SK-N-SH (cell line): ENCODE data around the gene HECTD2. TPM values are rescaled to one million over a fixed set of nuclear protein-coding genes. Genes with fewer than 3 reads are reported as not detected.

Experiments
- CTCF ChIA-PET: fragments of 300-600, 350-600 bp; formaldehyde crosslinking; extraction: SDS; loops from one replicate; lab custom pipeline; 2021; lab: Yijun Ruan, JAX
- POLR2A ChIA-PET: fragments of 350-600 bp; sonication (Branson Sonifier 250); formaldehyde crosslinking; extraction: SDS; loops from one replicate; lab custom pipeline; 2020; ENCODE audit warnings: antibody characterized with exemption, inconsistent platforms; lab: Yijun Ruan, JAX
- DNase-seq: peaks from one replicate; pipeline ENCODE4 v3.0.0; 2012
- H2AFZ ChIP-seq: fragments of 200-600 bp; sonication (generic); 2 replicates; pipeline ENCODE4 v1.8.1; 2016; ENCODE audit warnings: antibody characterized with exemption, mild to moderate bottlenecking, low read depth
- H3F3A ChIP-seq: fragments of 200-600 bp; sonication (generic); replicated peaks from 2 replicates; pipeline ENCODE3; 2016; ENCODE audit warnings: antibody characterized with exemption, mild to moderate bottlenecking; ENCODE audit not compliant: insufficient read depth
- H3K27ac ChIP-seq, 2 experiments: fragments of 200-500 bp in 1 of 2; fragments of 200-600 bp in 1 of 2; sonication (Bioruptor generic) in 1 of 2; sonication (generic), shearing (Covaris generic) in 1 of 2; 2 replicates each; pipeline versions ENCODE4 v1.5.1 to v1.6.1; 2014 to 2016; ENCODE audit warnings: low read depth in 2 of 2, inconsistent platforms in 1 of 2, low read length in 1 of 2, mild to moderate bottlenecking in 1 of 2, mixed read lengths in 1 of 2
- H3K27me3 ChIP-seq: fragments of 200-600 bp; sonication (generic), shearing (Covaris generic); 2 replicates; pipeline ENCODE4 v1.6.1; 2016; ENCODE audit warnings: mixed run types; ENCODE audit not compliant: insufficient read depth
- H3K36me3 ChIP-seq, 2 experiments: fragments of 200-500 bp in 1 of 2; fragments of 200-600 bp in 1 of 2; sonication (Bioruptor generic) in 1 of 2; sonication (generic) in 1 of 2; replicated peaks in 1 of 2; 2 replicates each; pipeline versions ENCODE3 to v1.5.1; 2014 to 2016; ENCODE audit warnings: low read length in 1 of 2, mild to moderate bottlenecking in 1 of 2; ENCODE audit not compliant: insufficient read depth in 2 of 2, control insufficient read depth in 1 of 2
- H3K4me1 ChIP-seq, 2 experiments: fragments of 200-500 bp in 1 of 2; fragments of 200-600 bp in 1 of 2; sonication (Bioruptor generic) in 1 of 2; sonication (generic), shearing (Covaris generic) in 1 of 2; 2 replicates each; pipeline versions ENCODE4 v1.5.1 to v1.6.1; 2014 to 2016; ENCODE audit warnings: low read depth in 1 of 2, low read length in 1 of 2, mixed run types in 1 of 2; ENCODE audit not compliant: insufficient read depth in 2 of 2, control insufficient read depth in 1 of 2
- H3K4me2 ChIP-seq: fragments of 200-600 bp; sonication (generic), shearing (Covaris generic); 2 replicates; pipeline ENCODE4 v1.6.1; 2017; ENCODE audit warnings: mixed run types
- H3K4me3 ChIP-seq, 2 experiments: fragments of 200-500 bp in 1 of 2; fragments of 200-600 bp in 1 of 2; sonication (Bioruptor generic) in 1 of 2; sonication (generic), shearing (Covaris generic) in 1 of 2; 2 replicates each; pipeline versions ENCODE4 v1.5.1 to v1.8.1; 2014 to 2016; ENCODE audit warnings: low read depth in 2 of 2, inconsistent platforms in 1 of 2, low read length in 1 of 2, mild to moderate bottlenecking in 1 of 2, mixed read lengths in 1 of 2, moderate library complexity in 1 of 2
- H3K79me2 ChIP-seq: fragments of 200-600 bp; sonication (generic); 2 replicates; pipeline ENCODE4 v1.8.1; 2017; ENCODE audit warnings: mild to moderate bottlenecking; ENCODE audit not compliant: insufficient read depth
- H3K9ac ChIP-seq: fragments of 200-600 bp; sonication (generic); 2 replicates; pipeline ENCODE4 v1.6.1; 2017; ENCODE audit warnings: mixed run types
- H3K9me2 ChIP-seq: fragments of 200-600 bp; sonication (generic); 2 replicates; pipeline ENCODE4 v1.6.1; 2017; ENCODE audit warnings: mixed run types
- H3K9me3 ChIP-seq: fragments of 200-600 bp; sonication (generic); 2 replicates; pipeline ENCODE4 v1.6.1; 2017; ENCODE audit warnings: mixed run types, mild to moderate bottlenecking, moderate library complexity
- H4K20me1 ChIP-seq: fragments of 200-600 bp; sonication (generic); 2 replicates; pipeline ENCODE4 v1.6.1; 2017; ENCODE audit warnings: mild to moderate bottlenecking, mixed run types; ENCODE audit not compliant: insufficient read depth
- CTCF ChIP-seq: fragments of 200-600 bp; sonication (generic); IDR thresholded peaks from 2 replicates; pipeline ENCODE4 v1.6.1; 2017; ENCODE audit warnings: antibody characterized with exemption, mild to moderate bottlenecking, moderate library complexity
- ELF1 ChIP-seq: IDR thresholded peaks from 2 replicates; pipeline ENCODE4 v1.4.0; 2012
- FOSL2 ChIP-seq: IDR thresholded peaks from 2 replicates; pipeline ENCODE4 v1.4.0; 2012; ENCODE audit warnings: low read depth, mild to moderate bottlenecking, moderate library complexity, borderline replicate concordance
- GATA2 ChIP-seq: sonication (generic); formaldehyde crosslinking; IDR thresholded peaks from 2 replicates; pipeline ENCODE4 v1.5.0; 2020; ENCODE audit warnings: mild to moderate bottlenecking, missing genetic modification reagents
- JUND ChIP-seq: IDR thresholded peaks from 2 replicates; pipeline ENCODE4 v1.4.0; 2012
- MEF2A ChIP-seq: IDR thresholded peaks from 2 replicates; pipeline ENCODE4 v1.4.0; 2012; ENCODE audit warnings: low read depth, borderline replicate concordance
- NFIC ChIP-seq: IDR thresholded peaks from 2 replicates; pipeline ENCODE4 v1.4.0; 2012; ENCODE audit warnings: borderline replicate concordance
- NRF1 ChIP-seq: IDR thresholded peaks from 2 replicates; pipeline ENCODE4 v1.6.1; 2012; ENCODE audit warnings: low read depth, mild to moderate bottlenecking, low read length
- PBX3 ChIP-seq: IDR thresholded peaks from 2 replicates; pipeline ENCODE4; 2012
- POLR2AphosphoS5 ChIP-seq: IDR thresholded peaks from 2 replicates; pipeline ENCODE4 v1.6.1; 2012; ENCODE audit warnings: low read depth, low read length
- RXRA ChIP-seq: IDR thresholded peaks from 2 replicates; pipeline ENCODE4 v1.4.0; 2012; ENCODE audit warnings: low read depth, mild to moderate bottlenecking, borderline replicate concordance
- TCF12 ChIP-seq: IDR thresholded peaks from 2 replicates; pipeline ENCODE4 v1.4.0; 2012
- TEAD4 ChIP-seq: IDR thresholded peaks from 2 replicates; pipeline ENCODE4 v1.4.0; 2012; ENCODE audit warnings: mild to moderate bottlenecking, borderline replicate concordance; ENCODE audit not compliant: insufficient read depth
- USF2 ChIP-seq: fragments of 150-350 bp; IDR thresholded peaks from 2 replicates; pipeline ENCODE4 v1.6.1; 2017; ENCODE audit warnings: antibody characterized with exemption, low read length, low read depth, borderline replicate concordance
- YY1 ChIP-seq: IDR thresholded peaks from 2 replicates; pipeline ENCODE4 v1.4.0; 2012; ENCODE audit warnings: low read depth, mild to moderate bottlenecking
- WGBS: methylation state at CpG from one replicate; pipeline ENCODE4 v1.1.6; 2017; ENCODE audit warnings: low lambda C conversion rate; 5-methylcytosine and 5-hydroxymethylcytosine counted together
- polyA plus RNA-seq, 3 experiments: library from polyadenylated mRNA; depleted of rRNA; stranded (reverse); fragments of >200 nt; gene quantifications; 2 replicates each; pipeline ENCODE4 v1.2.3, GENCODE V29; 2012

The HECTD2 gene
- polyA plus RNA-seq, 1 of the 3 experiments (the other 2 are of a cell fraction) = 4.1 TPM

GRCh38 chr10:91493313-91493712 lies 83.2 kb downstream of the HECTD2 start (continued):
- TF ChIP-seq USF2 (no peak), JUND (no peak), YY1 (no peak), GATA2 (CRISPR knock-in tag) (peak; percentile 17; the same call in 1 of the 2 replicates)
- TF ChIP-seq, all 33 proteins: peak for 4

- peak; percentile 12; the same call in 1 of the 2 replicates for TF ChIP-seq FOSL2
- peak; percentile 77 for TF ChIP-seq TCF12
- TF ChIP-seq POLR2AphosphoS5 = no peak
- TF ChIP-seq CTCF = no peak
- no peak for TF ChIP-seq NRF1
- no peak for TF ChIP-seq GATA2 (CRISPR knock-in tag)
- no peak for TF ChIP-seq RXRA
- TF ChIP-seq JUND = peak; percentile 45
- peak; percentile 39; the same call in 1 of the 2 replicates for TF ChIP-seq PBX3
- H2AFZ ChIP-seq = no peak overlapping the region
- H3K36me3 ChIP-seq = peaks cover 18 to 22% of the 10 kb centered on the region in 2 experiments
- peak overlapping the region; percentile 39 to 55; a peak in 2 of 4 replicates for H3K27ac ChIP-seq
- H3K4me3 ChIP-seq = no peak overlapping the region
- POLR2A ChIA-PET = no interaction called here
- peak overlapping the region; percentile 13; the same call in 1 of the 2 replicates for H3K4me2 ChIP-seq
- CTCF ChIA-PET = interaction anchor here (1.2 to 6.2 kb wide), 4 partner anchors 28 to 139 kb away, joined by 3 to 114 read pairs (median 4); partner anchors contain the start of gene PPP1R3C
- DNase-seq = no peak
- no peaks in the 10 kb centered on the region for H3K9me3 ChIP-seq
- no peaks in the 10 kb centered on the region for H4K20me1 ChIP-seq
- H3K79me2 ChIP-seq = no peaks in the 10 kb centered on the region
- no peak overlapping the region for H3K9ac ChIP-seq
- H3F3A ChIP-seq = peaks cover 9% of the 10 kb centered on the region
- no peaks in the 10 kb centered on the region for H3K9me2 ChIP-seq
- no peaks in the 10 kb centered on the region for H3K27me3 ChIP-seq
- H3K4me1 ChIP-seq = peaks cover 0 to 15% of the 10 kb centered on the region in 2 experiments; a peak in 2 of 4 replicates
Measured at GRCh38 chr10:91495402-91495801, 85.3 kb downstream of the HECTD2 start.

- no peaks in the 10 kb centered on the region for H4K20me1 ChIP-seq
- H3K4me1 ChIP-seq = peaks cover 0 to 15% of the 10 kb centered on the region in 2 experiments; a peak in 2 of 4 replicates
- H3K4me2 ChIP-seq = peak overlapping the region; percentile 13; the same call in 1 of the 2 replicates
- ChIA-PET CTCF (interaction anchor here (1.2 to 6.2 kb wide), 4 partner anchors 27 to 138 kb away, joined by 3 to 114 read pairs (median 4); partner anchors contain the start of gene PPP1R3C), POLR2A (no interaction called here)
- H3K36me3 ChIP-seq = peaks cover 22% of the 10 kb centered on the region in 2 experiments
- no peak overlapping the region for H3K9ac ChIP-seq
- no peaks in the 10 kb centered on the region for H3K9me3 ChIP-seq
- WGBS = 92% methylated on average over 4 of the region's 4 CpGs
- H3K27me3 ChIP-seq = no peaks in the 10 kb centered on the region
- no peaks in the 10 kb centered on the region for H3K9me2 ChIP-seq
- peaks cover 9% of the 10 kb centered on the region for H3F3A ChIP-seq
- no peak for DNase-seq
- no peak overlapping the region for H2AFZ ChIP-seq
- no peaks in the 10 kb centered on the region for H3K79me2 ChIP-seq
- TF ChIP-seq YY1 (no peak), ELF1 (no peak), MEF2A (no peak), NFIC (no peak), TEAD4 (no peak), NRF1 (no peak), POLR2AphosphoS5 (no peak)
- H3K4me3 ChIP-seq = no peak overlapping the region
- peak overlapping the region; percentile 26 to 55; a peak in 2 of 4 replicates for H3K27ac ChIP-seq
Measured at GRCh38 chr10:91496016-91496415, 85.9 kb downstream of the HECTD2 start.
